Neural crest cell (in vitro differentiated cells): ENCODE measurements around the gene DNAJB12. TPM values are rescaled to one million over a fixed set of nuclear protein-coding genes. Genes with fewer than 3 reads are reported as not detected.

ENCODE experiments used
- DNase-seq: peaks from one replicate; pipeline ENCODE4 v3.0.0; 2021; ENCODE audit warnings: low read depth, mixed read lengths, low spot score
- H3K27ac Mint-ChIP-seq: one replicate; pipeline ENCODE4 v1.8.0; 2021; ENCODE audit warnings: mild to moderate bottlenecking, mixed read lengths; ENCODE audit not compliant: unreplicated experiment
- H3K27me3 Mint-ChIP-seq: 2 replicates; pipeline ENCODE4 v1.8.0; 2021; ENCODE audit warnings: low read depth, mild to moderate bottlenecking, mixed read lengths
- H3K36me3 Mint-ChIP-seq: 2 replicates; pipeline ENCODE4 v1.8.0; 2021; ENCODE audit warnings: low read depth, mild to moderate bottlenecking, mixed read lengths
- H3K4me1 Mint-ChIP-seq: 2 replicates; pipeline ENCODE4 v1.8.0; 2021; ENCODE audit warnings: mixed read lengths
- H3K4me3 Mint-ChIP-seq: one replicate; pipeline ENCODE4 v1.8.0; 2021; ENCODE audit warnings: mild to moderate bottlenecking, mixed read lengths
- H3K9me3 Mint-ChIP-seq: 2 replicates; pipeline ENCODE4 v1.8.0; 2021; ENCODE audit warnings: mixed read lengths
- total RNA-seq: library from RNA; stranded (reverse); gene quantifications from 2 replicates; pipeline ENCODE4 v1.2.1, GENCODE V29; 2021
- TF ChIP-seq, protein P1 (sequence below): fragments of 200-600 bp; sonication (generic); conservative IDR thresholded peaks from 2 replicates; pipeline ENCODE4 v1.5.0; 2021; ENCODE audit warnings: antibody characterized with exemption, mild to moderate bottlenecking

DNAJB12 gene
- total RNA-seq, 1 donor from 2014 or later: 36.5 TPM

DNA sequence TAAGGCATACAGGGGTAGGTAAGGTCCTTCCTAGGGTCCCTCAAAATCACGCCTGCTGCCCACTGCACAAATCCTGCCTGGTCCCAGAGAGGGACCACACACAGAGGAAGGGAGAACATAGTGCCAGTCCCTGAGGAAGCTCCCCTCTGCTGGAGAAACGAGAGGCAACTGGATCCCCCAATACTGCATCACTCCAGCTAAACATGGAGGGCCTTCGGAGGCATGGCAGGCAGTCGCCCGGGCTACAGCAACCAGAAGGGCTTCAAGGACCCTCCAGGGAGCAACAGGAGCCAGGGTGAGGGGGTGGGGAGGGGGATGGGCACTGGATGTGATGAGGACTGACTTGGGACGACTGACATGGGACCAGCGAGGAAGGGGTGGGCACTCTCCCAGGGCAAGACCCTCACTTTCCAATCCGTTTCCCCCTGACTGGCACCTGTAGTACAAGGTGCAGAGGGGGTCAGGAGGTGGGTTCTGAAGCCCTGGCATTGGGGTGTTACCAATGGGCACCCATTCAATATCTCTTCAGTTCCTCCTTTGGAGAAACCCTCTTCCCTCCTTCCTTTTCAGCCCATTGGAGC lies 59.3 kb downstream of the DNAJB12 start:
- TF ChIP-seq, protein P1, sequence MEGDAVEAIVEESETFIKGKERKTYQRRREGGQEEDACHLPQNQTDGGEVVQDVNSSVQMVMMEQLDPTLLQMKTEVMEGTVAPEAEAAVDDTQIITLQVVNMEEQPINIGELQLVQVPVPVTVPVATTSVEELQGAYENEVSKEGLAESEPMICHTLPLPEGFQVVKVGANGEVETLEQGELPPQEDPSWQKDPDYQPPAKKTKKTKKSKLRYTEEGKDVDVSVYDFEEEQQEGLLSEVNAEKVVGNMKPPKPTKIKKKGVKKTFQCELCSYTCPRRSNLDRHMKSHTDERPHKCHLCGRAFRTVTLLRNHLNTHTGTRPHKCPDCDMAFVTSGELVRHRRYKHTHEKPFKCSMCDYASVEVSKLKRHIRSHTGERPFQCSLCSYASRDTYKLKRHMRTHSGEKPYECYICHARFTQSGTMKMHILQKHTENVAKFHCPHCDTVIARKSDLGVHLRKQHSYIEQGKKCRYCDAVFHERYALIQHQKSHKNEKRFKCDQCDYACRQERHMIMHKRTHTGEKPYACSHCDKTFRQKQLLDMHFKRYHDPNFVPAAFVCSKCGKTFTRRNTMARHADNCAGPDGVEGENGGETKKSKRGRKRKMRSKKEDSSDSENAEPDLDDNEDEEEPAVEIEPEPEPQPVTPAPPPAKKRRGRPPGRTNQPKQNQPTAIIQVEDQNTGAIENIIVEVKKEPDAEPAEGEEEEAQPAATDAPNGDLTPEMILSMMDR: no peak
- H3K9me3 Mint-ChIP-seq: no peaks in the 10 kb centered on the region
- H3K4me1 Mint-ChIP-seq: peaks cover 25% of the 10 kb centered on the region
- peak overlapping the region; percentile 79 for H3K4me3 Mint-ChIP-seq
- peak overlapping the region; percentile 78 for H3K27ac Mint-ChIP-seq
- H3K36me3 Mint-ChIP-seq: no peaks in the 10 kb centered on the region
- no peaks in the 10 kb centered on the region for H3K27me3 Mint-ChIP-seq
- DNase-seq: no peak

DNA sequence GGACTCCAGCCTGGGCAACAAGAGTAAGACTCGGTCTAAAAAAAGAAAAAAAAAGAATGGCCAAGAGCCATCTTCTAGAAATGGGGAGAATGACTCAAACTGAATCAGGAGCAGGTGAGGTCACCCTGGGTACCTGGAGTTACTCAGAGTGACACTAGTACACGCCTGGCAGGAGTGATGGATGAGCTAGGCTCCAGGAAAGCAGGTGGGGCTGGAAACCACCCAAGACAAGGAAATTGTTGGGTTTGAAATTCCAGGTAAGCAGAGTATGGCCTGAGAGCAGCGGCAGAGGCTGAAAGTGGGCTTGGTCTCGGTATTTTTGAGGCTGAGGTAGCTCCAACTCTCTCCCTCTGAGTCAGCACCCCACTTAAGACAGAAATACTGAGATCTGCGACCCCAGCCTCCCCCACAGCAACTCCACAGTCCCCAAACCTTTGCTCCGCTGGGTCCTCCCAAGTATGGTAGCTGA lies 62.5 kb downstream of the DNAJB12 start:
- peak overlapping the region; percentile 85 for H3K27ac Mint-ChIP-seq
- H3K9me3 Mint-ChIP-seq: no peaks in the 10 kb centered on the region
- H3K4me3 Mint-ChIP-seq: no peak overlapping the region
- H3K4me1 Mint-ChIP-seq: peaks cover 7% of the 10 kb centered on the region
- no peaks in the 10 kb centered on the region for H3K27me3 Mint-ChIP-seq
- DNase-seq: no peak
- no peaks in the 10 kb centered on the region for H3K36me3 Mint-ChIP-seq
- TF ChIP-seq, protein P1: no peak

- Mint-ChIP-seq H3K4me1 (peaks cover 8% of the 10 kb centered on the region), H3K4me3 (no peak overlapping the region), H3K27ac (no peak overlapping the region), H3K27me3 (no peaks in the 10 kb centered on the region), H3K36me3 (no peaks in the 10 kb centered on the region), H3K9me3 (no peaks in the 10 kb centered on the region)
- no peak for DNase-seq
- TF ChIP-seq, protein P1: no peak
Observed at GRCh38 chr10:72291019-72291532, 63.6 kb downstream of the DNAJB12 start.

- Mint-ChIP-seq H3K4me3 (no peak overlapping the region), H3K27me3 (no peaks in the 10 kb centered on the region), H3K27ac (no peak overlapping the region), H3K4me1 (peaks cover 4% of the 10 kb centered on the region), H3K9me3 (no peaks in the 10 kb centered on the region), H3K36me3 (no peaks in the 10 kb centered on the region)
- DNase-seq: no peak
- TF ChIP-seq, protein P1: no peak
Observed at GRCh38 chr10:72285972-72286521, 68.7 kb downstream of the DNAJB12 start.

GRCh38 chr10:72283131-72283530 lies 71.6 kb downstream of the DNAJB12 start:
- H3K36me3 Mint-ChIP-seq: no peaks in the 10 kb centered on the region
- no peak overlapping the region for H3K4me3 Mint-ChIP-seq
- no peaks in the 10 kb centered on the region for H3K9me3 Mint-ChIP-seq
- DNase-seq: no peak
- no peak overlapping the region for H3K27ac Mint-ChIP-seq
- peaks cover 10% of the 10 kb centered on the region for H3K4me1 Mint-ChIP-seq
- H3K27me3 Mint-ChIP-seq: no peaks in the 10 kb centered on the region
- TF ChIP-seq, protein P1: no peak

Other genes with a start within 250 kb of the DNAJB12 start
- 53.2 and 57.5 TPM in 2 replicates for gene ANAPC16, start 138.9 kb downstream of the DNAJB12 start, total RNA-seq
- 31.5 and 35.6 TPM in 2 replicates for gene ASCC1, start 138.6 kb downstream of the DNAJB12 start, total RNA-seq
- gene DDIT4, start 81.0 kb downstream of the DNAJB12 start, total RNA-seq: 68.6 and 80.1 TPM in 2 replicates